GM12865 (cell line): ENCODE results near the gene PDE9A.

ENCODE experiments used
- DNase-seq: peaks from one replicate; pipeline ENCODE4 v3.0.0; 2010; ENCODE audit warnings: low read depth
- H3K4me3 ChIP-seq: 2 replicates; pipeline ENCODE4 v1.5.1; 2011; ENCODE audit warnings: mild to moderate bottlenecking, low read depth, low read length, control low read depth
- CTCF ChIP-seq: IDR thresholded peaks from 2 replicates; pipeline ENCODE4 v1.5.1; 2011; ENCODE audit warnings: low read length, control low read depth, low read depth, inconsistent platforms; ENCODE audit not compliant: insufficient read depth; ENCODE audit errors: missing control alignments

PDE9A gene

GRCh38 chr21:42741066-42741465 is 87.6 kb downstream of the PDE9A start:
- H3K4me3 ChIP-seq, result no peak overlapping the region
- TF ChIP-seq CTCF, result no peak
- DNase-seq, result no peak

- DNase-seq, result no peak
- TF ChIP-seq CTCF, result no peak
- H3K4me3 ChIP-seq, result no peak overlapping the region
Measured at GRCh38 chr21:42744520-42745445, 91.4 kb downstream of the PDE9A start.

GRCh38 chr21:42745511-42746239 is 92.3 kb downstream of the PDE9A start:
- H3K4me3 ChIP-seq, result no peak overlapping the region
- no peak for TF ChIP-seq CTCF
- DNase-seq, result no peak

GRCh38 chr21:42746240-42746592 is 92.8 kb downstream of the PDE9A start:
- no peak for TF ChIP-seq CTCF
- no peak overlapping the region for H3K4me3 ChIP-seq
- DNase-seq, result no peak

GRCh38 chr21:42746593-42747275 is 93.3 kb downstream of the PDE9A start:
- H3K4me3 ChIP-seq, result no peak overlapping the region
- no peak for DNase-seq
- TF ChIP-seq CTCF, result no peak

GRCh38 chr21:42747276-42747701 is 93.9 kb downstream of the PDE9A start:
- DNase-seq, result no peak
- no peak overlapping the region for H3K4me3 ChIP-seq
- no peak for TF ChIP-seq CTCF
